Uterus (tissue), 2 donors: ENCODE data around the gene GPR176.

ENCODE experiments used
- POLR2A ChIP-seq, 2 donors: fragments of 450-650 bp; IDR thresholded peaks; one replicate each; pipeline ENCODE4 v1.6.1; 2016; ENCODE audit warnings: antibody characterized with exemption in 2 of 2, mild to moderate bottlenecking in 1 of 2, moderate library complexity in 1 of 2
- TF ChIP-seq, protein P1 (sequence below), 4 experiments: fragments of 200-600 bp in 2 of 4; fragments of 450-650 bp in 2 of 4; sonication (generic) in 2 of 4; IDR thresholded peaks; one replicate each; pipeline ENCODE4 v1.5.1; 2016 to 2019; ENCODE audit warnings: antibody characterized with exemption in 4 of 4, mild to moderate bottlenecking in 2 of 4, moderate library complexity in 1 of 4

DNA sequence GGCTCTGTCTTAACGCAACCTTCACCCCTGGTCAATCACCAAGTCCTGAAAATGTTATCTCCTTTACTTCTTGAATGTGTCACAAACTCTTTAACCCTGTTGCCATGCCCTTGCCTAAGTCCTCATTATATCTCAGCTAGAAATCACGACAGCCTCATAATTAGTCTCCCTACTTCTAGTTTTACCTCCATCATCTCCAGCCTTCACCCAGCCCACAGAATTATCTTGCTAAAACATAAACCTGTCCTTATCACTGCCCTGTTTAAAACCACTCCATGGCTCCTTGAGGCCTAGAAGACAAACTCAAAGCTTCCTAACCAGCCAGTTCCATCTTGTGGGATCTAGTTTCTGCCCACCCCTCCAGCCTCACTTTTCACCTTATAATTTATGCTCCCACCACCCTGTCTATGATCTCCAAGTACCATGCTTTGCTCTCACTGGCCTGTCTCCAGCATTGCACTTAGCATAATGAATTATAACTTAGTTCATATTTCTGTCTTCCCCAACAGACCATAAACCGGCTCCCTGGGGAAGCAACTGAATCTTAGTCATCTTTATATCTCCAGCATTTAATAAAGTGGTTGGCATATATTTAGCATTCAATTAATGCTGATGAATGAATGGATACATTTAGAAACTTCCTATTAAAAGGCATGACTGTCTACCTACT lies 39.2 kb downstream of the GPR176 start:
- TF ChIP-seq, protein P1, sequence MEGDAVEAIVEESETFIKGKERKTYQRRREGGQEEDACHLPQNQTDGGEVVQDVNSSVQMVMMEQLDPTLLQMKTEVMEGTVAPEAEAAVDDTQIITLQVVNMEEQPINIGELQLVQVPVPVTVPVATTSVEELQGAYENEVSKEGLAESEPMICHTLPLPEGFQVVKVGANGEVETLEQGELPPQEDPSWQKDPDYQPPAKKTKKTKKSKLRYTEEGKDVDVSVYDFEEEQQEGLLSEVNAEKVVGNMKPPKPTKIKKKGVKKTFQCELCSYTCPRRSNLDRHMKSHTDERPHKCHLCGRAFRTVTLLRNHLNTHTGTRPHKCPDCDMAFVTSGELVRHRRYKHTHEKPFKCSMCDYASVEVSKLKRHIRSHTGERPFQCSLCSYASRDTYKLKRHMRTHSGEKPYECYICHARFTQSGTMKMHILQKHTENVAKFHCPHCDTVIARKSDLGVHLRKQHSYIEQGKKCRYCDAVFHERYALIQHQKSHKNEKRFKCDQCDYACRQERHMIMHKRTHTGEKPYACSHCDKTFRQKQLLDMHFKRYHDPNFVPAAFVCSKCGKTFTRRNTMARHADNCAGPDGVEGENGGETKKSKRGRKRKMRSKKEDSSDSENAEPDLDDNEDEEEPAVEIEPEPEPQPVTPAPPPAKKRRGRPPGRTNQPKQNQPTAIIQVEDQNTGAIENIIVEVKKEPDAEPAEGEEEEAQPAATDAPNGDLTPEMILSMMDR (IDR thresholded peaks at IDR 0.05): no peak
- no peak for TF ChIP-seq POLR2A (IDR thresholded peaks at IDR 0.05)
